GM19351 (cell line): ENCODE results near the gene SLC9A3.
"Not testable (repeated sequence)": the region's sequence is repeated elsewhere in the genome, so short reads cannot be mapped to it uniquely, and the experiment has no call there.

Experiments used
- ATAC-seq: cut with Tn5 transposase; IDR thresholded peaks from one replicate; pipeline ENCODE4 v1.9.1; 2021; ENCODE audit warnings: mild to moderate bottlenecking, moderate library complexity; ENCODE audit not compliant: unreplicated experiment

SLC9A3 gene

DNA sequence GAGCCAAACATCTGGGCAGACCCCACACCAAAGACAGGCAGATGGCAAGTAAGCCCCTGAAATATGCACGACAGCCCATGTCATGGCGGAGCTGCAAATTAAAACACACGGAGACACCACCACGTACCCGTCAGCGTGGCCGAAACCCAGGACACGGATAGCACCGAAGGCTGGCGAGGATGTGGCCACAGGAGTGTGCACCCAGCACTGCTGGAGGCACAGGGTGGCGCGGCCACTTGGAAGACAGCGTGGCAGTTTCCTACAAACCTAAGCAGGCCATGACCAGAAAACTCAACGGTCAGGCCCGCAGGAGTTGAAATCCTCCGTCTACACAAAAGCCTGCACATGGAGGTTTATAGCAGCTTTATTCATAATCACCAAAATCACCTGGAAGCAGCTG is 12.8 kb downstream of the SLC9A3 start:
- no peak for ATAC-seq

DNA sequence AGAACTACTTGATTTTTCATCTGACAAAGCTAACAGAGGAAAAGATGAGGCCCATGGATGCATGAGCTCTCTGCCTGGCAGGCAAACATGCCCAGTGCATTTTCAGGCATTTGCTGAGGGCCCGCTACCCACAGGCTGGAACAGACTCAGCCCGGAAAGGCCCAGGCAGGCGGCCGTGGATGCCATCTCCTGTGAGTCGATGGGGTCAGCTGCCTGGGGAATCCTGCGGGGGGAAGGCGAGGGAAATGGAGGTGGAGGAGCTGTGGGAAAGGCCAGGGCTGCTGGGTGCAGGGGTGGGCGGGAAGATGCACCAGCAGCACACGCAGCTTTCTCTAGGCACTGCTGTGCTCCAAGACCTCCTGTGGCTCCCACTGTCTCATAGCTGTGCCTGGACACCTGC is 13.7 kb downstream of the SLC9A3 start:
- no peak for ATAC-seq

DNA sequence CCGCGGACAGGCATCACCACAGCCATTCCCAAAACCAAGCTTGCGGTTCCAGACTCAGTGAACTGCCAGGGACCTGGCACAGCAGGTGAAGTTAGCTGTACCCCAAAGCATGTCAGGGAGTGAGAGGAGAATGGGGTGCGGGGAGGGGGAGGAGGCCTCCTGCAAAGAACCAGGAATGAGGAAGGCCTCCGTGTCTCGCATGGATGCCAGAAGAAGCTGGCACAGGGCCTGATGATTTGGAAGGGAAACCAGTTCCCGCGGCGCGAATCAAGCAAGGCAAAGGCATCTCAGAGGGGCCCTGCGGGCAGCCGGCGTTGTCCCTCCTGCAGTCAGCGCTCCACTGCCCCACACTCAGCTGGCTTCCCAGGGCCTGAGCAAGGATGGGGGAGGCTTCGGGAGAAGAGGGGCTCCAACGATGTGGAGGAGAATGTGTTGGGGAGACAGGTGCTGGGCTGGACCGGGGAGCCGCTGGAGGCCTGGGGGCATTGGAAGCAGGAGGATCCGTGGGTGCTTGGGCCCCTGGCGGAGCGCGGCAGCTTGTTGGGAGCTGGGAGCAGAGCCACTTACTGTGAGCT is 14.6 kb downstream of the SLC9A3 start:
- ATAC-seq = no peak

DNA sequence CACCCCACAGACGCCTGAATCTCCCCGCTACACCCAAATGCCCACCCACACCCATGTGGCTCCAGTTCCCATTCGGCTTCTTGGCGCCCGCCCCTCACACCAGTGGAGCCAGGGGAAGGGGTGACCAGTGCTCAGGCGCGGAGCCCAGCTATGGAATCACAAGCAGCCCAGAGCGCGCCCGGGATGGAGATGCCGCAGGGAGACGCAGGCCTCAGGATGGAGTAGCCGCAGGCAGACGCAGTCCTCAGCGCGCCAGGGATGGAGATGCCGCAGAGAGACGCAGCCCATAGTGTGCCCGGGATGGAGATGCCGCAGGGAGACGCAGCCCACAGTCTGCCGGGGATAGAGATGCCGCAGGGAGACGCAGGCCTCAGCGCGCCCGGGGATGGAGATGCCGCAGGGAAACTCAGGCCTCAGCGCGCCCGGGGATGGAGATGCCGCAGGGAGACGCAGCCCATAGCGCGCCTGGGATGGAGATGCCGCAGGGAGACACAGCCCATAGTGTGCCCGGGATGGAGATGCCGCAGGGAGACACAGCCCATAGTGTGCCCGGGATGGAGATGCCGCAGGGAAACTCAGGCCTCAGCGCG is 16.2 kb downstream of the SLC9A3 start:
- not testable (repeated sequence) for ATAC-seq

DNA sequence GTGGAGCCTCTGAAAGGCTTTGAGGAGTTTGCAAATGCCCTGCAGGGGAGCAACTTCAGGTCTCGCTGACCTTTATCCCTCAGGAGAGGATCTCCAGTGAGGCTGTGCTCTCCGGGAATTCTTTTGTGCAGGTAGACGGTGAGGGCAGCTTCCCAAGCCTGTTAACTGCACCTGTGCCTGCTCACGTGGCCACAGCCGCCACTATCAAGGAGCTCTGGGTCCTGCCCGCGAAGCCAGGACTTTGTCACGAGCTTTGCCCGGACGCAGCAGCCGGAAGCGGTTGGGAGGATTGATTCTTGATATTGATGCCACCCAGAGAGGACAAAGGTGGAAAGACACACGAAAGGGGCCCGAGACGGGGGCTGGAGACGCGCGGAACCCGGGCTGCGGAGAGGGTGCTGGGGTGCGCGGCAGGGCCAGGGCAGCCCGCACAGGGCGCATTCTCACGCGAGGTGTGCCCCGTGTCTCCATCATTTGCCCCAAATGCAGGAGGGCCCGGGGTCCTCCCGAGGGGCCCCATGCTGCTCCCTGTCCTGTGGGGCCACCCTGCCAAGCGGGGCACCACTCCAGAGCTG is 18.2 kb downstream of the SLC9A3 start:
- ATAC-seq = no peak

DNA sequence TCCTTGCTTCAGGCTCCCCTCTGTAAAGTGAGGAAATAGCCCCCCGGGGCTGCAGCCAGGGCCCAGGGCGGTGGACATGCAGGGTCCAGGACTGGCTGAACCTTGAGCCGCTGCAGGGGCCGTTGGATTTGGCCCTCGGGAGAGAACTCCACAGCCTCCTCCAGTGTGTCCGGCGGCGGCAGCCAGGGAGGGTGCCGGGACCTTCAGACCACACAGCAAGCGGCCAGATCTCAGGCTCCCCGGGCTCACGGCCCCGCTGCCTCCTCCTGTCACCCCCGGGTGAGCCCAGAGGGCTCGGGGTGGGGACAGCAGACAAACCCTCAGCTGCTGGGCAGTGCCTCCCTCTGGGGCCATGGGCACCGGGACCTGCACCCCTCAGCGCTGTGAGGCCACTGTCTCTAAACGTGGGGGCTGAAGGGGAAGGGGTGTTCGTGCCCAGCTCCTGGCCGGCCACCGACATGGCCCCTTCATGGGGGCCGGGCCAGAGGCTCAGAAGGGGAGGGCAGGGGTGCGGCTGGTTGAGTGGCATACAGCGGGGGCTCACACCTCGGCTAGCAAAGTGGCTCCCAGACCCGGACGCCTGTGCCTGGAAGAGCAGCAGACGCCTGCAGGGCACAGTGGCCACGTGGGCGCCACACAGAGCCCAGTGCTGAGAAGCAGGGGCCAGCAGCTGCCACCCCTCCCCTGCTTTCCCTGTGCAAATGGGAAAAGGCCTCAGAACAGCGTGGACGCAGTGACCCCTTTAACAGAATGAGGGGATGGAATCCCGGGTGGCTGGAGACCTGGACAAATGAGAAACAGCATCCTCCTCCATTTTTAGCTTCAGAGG is 19.7 kb downstream of the SLC9A3 start:
- ATAC-seq = no peak

DNA sequence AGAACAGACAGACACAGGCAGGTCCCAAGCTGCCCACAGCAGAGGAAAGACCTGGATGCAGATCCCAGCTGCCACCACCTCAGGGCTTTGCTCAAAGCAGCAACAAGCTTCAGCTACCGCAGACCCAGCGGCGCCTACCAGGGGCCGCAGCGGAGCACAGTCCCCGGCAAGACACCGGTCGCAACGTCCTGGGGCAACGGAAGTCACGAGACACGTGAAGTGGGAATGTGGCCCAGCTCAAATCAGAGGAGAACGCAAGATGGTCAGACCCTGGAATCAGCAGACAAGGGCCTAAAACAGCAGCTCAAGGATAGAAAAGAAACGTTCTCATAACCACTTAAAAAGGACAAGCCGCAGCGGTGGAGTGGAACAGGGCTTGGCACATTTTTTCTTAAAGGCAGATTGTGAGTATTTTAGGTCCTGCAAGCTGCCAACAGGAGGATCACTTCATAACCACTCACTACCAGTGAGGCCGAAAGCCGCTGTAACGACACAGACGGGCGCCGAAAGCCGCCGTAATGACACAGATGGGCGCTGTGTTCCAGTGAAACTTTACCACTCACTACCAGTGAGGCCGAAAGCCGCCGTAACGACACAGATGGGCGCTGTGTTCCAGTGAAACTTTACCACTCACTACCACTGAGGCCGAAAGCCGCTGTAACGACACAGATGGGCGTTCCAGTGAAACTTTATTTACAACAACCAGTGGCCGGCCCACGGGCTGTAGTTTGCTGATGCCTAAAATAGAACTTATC is 21.7 kb downstream of the SLC9A3 start:
- no peak for ATAC-seq

DNA sequence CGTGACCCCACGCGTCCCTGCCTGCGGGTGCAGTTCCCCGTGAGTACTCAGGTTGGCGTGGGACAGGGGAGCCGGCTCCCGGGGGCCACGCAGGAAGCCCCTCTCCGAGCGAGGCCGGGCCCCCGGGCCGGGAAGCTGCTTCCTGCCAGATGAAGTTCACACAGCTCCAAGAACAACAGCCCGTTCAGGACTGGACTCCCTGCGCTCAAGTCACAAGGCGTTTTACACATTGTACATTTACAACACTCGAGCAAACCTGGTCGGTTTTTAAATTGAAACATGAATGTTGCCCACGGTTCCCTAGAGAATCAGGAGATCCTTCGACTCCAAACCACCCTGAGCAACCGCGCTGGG is 22.4 kb downstream of the SLC9A3 start:
- ATAC-seq = no peak

DNA sequence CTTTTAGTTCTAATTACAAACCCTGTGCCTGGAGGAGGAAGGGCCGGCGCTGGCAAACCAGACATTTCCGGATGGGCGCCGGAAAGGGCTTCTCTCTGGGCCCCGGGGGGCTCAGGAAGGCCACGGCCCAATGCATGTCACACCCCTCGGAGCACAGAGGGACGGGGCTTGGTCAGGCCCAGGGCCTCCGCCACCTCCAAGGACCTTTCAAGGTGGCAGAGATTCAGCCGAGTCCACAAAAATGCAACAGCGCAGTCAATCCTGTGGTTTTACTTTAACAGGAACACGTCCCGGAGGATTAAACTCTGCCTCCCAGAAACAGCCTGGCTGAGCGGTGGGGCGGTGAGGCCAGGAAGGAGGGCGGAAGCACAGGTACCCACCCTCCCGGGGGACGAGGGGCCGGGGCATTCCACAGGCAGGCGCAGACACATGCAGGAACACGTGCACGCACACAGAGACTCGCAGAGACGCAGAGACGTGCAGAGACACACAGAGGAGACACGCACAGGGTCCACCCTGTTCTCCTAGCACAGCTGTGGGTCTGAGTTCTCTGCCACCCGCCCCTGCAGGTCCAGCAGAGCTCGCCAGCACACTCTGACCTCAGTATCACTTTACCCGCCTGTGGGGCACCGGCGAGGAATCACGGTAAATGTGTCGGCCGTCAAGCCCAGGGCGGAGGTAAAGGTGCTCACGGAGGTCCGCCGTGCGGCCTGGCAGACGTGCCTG is 23.0 kb downstream of the SLC9A3 start:
- no peak for ATAC-seq

DNA sequence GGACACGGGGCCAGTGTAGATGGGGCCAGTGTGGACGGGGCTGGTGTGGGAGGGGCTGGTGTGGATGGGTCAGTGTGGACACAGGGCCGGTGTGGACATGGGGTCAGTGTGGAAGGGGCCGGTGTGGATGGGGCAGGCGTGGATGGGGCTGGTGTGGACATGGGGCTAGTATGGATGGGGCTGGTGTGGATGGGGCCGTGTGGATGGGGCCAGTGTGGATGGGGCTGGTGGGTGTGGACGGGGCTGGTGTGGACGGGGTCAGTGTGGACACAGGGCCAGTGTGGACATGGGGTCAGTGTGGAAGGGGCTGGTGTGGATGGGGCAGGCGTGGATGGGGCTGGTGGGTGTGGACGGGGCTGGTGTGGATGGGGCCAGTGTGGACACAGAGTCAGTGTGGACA is 23.8 kb downstream of the SLC9A3 start:
- ATAC-seq = no peak

DNA sequence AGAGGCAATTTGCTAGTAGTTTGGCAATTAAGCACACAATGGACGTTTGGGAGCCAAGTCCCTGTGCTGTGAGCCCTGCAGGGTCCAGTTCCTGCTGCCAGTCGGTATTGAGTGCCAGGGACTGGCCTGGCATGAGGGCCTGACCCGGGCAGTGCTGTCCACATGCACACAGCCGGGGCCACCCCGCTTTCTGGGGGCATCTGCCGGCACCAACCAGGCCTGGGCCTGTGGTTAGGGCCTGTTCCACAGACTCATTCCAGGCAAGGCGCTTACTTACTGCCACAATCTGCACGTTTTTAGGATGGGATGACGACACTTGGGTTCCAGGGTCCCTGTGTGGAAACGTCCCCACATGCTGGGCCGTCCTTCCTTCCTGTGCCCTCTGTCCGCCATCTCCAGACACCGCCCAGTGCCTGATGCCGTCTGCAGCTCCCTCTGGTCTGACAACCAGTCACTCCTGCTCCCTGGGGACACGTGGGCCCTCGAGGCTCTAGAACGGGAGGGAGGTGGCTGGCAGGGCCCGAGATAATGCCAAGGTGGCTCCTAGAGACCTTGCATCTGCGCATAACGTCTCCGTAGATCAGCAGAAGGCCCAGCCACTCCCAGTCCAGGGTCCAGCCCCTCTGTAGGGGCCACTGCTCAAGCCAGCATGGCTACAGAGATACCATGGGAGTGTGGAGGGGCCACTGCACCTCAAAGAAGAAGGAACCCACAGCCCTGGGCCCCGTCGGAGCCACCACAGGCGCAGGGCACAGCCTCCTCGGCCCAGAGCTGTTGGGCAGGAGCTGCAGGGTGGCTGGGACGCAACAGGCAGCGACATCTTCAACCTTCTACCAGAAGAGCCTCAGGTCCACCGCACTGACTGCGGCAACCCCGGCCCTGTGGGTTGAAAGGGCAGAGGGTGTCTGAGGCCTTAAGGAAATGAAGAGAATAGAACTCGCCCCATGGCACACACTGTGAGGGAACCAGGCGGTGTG is 24.7 kb downstream of the SLC9A3 start:
- no peak for ATAC-seq

DNA sequence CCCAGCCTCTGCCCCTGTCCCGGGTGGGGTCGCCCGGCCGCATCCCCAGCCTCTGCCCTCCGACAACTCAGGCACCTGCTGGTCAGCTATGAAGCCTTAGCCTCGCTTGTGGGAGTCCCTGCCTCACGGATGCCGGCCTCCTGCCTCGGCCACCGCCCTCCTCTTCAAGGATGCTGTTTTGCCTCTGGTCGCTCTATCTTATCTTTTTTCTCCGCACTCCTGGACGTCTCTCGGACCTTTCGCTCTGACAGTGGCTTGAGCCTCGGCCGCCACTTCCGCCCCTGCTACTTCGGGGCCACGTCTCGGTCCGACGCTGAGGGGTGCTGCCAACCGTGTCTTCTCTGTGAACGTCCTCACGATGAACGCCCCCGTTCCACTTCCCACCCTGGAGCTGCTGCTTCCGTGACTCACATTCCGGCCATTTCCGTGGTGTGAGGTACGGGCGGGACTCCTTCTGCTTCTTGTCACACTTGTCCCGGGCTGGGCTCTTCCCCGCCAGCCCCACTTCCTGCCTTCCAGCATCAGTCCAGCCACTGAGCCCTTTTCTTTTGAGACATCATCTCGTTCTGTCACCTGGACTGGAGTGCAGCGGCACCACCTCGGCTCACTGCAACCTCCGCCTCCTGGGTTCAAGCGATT is 26.3 kb downstream of the SLC9A3 start:
- ATAC-seq = no peak

DNA sequence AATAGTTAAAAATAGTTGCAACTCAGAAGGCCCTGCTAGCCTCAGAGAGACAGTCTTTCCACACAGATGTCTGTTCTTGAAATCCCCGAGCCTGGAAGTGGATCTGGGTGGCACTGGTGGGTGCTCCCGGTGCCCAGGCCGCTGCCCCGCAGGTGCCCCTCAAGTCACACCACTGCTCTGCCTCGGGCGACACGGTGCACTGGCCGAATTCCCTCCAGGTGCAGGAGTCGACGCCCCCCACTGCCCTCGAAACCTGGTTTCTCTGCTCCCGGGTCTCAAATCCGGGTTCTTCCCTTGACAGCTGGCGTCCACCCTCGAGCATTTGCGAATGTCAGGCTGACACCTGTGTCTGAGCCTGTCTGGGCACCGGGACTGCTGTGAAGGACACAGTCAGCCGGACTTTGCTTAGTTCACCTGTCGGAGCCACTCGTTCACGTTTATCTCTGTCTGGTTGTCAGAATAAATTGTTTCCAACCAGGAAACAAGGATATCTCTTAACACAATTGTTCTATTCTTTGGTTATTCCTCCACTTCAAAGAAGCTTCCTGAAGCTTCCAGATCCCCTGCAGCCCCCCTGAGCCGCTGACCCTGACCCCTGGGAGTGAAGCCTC is 27.1 kb downstream of the SLC9A3 start:
- ATAC-seq = no peak

DNA sequence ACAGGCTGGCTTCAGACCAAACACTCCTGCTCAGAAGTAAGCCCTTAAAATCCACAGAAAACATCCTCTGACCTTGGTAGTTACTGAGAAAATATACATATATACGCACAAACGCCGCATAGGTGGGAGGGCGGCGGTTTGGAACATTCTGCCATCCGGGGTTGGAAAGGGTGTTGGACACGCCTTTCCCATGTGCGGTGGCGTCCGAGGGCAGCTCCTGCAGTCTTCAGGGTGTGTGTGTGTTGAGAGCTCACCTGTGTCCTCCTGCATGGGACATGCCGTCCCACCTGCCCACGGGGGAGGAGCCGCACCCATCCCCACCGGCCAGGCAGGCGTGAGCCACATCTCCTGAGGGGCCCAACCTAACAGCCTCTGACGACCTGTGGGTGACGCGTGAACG is 28.2 kb downstream of the SLC9A3 start:
- no peak for ATAC-seq

DNA sequence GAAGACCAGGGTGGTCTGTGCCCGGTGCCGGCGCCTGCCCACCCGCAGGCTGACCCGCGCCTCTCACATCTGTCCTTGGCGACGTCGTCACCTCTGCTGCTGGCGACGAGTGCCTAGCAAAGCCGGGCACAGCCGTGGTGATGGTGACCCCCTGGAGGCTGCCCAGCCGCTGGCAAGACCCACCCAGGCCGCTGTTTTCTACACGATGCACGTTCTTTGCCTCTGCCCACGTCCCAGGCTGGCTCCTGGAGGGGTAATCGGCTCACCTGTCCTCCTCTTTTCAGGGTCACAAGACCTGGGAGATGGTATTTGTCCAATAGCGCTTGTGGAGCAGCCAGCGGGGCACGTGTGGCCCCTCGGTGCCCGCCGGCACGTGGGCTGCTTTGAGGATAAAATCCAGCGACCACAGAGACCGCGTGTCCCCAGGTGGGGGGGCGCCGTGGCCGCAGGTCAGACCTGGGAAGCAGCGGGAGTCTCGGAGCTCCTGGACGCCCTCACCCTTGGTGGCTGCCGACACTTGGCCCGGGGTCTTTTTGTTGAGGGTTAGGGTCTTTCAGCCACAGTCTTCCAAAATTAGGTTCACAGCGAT is 29.5 kb downstream of the SLC9A3 start:
- no peak for ATAC-seq

DNA sequence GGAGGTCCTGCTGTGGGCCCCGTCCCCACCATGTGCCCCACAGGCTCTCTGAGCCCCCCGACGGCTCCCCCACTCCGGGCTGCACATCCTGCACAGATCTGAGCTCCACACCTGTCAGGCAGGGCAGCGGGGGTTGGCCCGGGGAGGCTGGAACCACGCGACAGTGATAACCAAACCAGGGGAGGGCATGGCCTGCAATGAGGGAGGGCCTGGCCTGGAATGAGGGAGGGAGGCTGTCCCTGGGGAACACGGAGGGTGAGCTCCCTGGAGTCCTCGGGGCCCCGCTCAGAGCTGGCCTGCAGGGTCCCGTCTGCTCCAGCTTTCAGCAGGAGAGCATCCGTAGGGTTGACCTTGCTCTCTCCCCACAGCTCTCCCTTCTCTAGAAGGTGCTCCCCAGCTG is 30.5 kb downstream of the SLC9A3 start:
- ATAC-seq = no peak

DNA sequence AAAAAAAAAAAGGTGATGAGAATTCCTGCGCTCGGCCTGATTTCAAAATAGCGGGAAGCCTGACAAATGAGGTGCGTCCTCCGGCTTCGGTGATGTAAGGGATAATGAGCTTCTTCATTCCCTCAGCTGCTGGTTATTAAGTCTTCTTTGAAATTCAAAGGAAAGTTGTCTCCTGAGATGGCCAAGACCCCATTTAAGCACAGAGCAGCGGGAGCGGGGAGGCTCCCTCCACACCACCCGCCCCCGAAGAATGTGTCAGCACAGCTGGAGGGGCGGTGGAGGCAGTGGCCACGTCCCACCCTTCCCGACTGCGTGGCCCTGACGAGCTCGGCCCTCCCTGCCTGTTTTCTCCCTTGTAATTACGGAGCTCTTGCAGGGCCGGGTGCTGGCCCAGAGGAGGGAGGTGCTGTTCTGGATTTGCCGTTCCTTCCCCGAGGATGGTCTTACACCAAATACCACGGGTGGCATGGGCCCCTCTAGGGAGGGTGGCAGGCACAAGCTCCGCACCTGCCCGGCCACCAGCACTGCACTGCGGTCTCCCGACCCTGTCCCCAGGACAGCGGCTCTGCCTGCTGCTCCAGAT is 31.0 kb downstream of the SLC9A3 start:
- no peak for ATAC-seq

DNA sequence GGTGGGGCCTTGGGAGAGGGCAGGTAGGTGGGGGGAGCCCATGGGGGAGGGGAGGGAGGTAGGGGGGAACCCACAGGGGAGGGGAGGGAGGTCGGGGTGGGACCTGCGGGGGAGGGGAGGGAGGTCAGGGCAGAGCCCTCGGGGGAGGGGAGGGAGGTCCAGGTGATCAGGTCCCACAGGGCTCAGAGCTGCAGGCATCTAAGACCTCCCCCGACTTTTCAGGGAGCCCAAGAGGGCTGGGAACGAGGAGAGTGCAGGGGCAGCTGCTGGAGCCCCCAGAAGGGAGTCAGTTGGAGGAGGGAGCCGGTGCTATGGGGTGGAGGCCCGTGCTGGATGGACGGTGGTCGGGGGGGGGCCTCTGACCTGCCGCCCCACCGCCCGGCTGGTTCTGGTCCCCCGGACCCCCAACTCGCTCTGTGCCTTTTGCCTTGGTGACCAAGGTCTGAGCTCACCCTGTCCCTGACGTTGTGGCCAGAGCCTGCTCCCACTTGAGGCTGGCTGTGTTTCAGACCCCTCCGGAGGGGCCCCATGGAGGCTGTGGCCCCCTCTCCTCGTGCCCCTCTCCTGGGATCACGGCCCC is 31.8 kb downstream of the SLC9A3 start:
- no peak for ATAC-seq
